Islet precursor cell (in vitro differentiated cells): ENCODE data around the gene ACOT13.
"Not testable (repeated sequence)": the region's sequence is repeated elsewhere in the genome, so short reads cannot be mapped to it uniquely, and the experiment has no call there.

Source experiments
- DNase-seq: peaks from one replicate; pipeline ENCODE4 v3.0.0-alpha.2; 2018

ACOT13 gene

DNA sequence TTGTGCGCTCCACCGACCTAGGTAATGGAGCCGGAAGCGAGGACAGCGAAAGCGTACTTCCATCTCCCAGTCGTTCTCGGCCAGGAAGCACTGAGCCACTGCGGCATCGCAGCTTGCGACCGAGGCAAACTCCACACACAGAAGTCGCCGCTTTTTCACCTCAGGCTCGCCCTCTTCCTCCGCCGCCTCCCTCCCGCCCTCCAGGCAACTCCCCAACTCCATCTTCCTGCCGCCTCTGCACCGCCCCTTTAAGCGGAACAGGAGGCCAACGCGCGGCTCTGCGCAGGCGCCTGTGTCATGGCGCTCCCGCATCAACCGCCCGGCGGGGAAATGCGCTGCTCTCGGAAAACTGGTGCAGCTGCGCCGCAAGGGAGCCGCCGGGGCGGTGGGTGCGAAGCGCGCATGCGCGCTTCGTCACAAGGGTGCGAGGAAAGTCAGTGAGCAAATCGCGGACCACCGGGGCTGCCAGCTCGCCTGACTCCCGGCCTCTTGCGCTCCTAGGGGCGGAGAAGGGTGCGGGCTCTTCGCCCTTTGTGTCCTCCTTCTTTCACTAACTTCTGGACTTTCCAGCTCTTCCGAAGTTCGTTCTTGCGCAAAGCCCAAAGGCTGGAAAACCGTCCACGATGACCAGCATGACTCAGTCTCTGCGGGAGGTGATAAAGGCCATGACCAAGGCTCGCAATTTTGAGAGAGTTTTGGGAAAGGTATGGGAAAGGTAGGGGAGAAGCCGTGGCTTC, at the start of gene ACOT13, which contains the start of gene TDP2:
TSS of gene ACOT13 (plus strand) at position 437 of the 737 bp plus-strand sequence. CDS start at position 624, 187 bp downstream.
TSS of gene TDP2 (minus strand) at position 259 of the 737 bp plus-strand sequence. CDS start at position 222, 37 bp downstream.
- peak; percentile 99 for DNase-seq

GRCh38 chr6:24619661-24620060, 47.2 kb upstream of the ACOT13 start:
- DNase-seq = no peak

DNA sequence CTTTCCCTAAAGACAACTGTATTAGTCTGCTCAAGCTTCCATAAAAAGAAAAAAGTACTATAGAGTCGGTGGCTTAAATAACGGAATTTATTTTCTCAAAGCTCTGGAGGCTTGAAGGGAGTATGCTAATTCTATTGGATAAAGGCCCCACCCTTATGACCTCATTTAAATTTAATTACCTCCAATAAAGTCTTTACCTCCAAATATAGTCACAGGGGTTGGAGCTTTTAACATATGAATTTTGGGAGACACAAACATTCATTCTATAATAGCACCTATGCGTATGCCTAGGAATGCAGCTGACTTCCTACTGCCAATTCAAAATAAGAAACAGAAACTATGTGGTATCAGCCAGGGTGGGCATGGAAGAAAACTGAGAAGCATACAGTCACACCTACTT, 46.2 kb upstream of the ACOT13 start:
- DNase-seq = no peak

DNA sequence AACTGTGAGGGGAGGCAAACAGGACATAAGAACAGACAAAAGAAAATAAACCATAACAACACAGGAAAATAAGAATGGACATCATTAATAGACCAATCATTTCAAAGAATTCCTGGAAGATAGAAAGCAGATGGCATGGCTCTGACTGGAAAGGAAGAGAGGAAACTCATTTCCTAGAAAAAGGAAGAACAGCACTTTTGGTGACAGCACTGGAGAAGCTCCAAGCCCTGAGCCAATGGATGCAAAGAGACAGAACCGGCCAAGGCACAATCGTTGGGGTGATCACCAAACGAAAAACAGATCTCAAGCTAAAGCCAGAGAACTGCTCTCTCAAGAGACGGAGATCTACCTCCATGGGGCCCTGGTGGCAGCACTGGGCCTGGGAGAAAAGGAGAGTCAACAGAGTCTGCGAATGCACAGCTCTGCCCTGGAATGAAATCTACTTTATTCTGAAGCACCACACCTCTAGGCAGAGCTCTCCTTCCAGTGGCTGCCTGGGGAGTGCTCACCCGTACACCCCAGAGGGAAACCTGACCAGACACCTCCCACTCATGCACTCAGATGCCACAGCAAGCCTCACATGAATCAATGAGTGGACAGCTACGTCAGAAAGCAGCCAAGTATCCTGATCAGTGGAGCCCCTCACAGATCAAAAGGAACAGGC, 45.1 kb upstream of the ACOT13 start:
- no peak for DNase-seq

DNA sequence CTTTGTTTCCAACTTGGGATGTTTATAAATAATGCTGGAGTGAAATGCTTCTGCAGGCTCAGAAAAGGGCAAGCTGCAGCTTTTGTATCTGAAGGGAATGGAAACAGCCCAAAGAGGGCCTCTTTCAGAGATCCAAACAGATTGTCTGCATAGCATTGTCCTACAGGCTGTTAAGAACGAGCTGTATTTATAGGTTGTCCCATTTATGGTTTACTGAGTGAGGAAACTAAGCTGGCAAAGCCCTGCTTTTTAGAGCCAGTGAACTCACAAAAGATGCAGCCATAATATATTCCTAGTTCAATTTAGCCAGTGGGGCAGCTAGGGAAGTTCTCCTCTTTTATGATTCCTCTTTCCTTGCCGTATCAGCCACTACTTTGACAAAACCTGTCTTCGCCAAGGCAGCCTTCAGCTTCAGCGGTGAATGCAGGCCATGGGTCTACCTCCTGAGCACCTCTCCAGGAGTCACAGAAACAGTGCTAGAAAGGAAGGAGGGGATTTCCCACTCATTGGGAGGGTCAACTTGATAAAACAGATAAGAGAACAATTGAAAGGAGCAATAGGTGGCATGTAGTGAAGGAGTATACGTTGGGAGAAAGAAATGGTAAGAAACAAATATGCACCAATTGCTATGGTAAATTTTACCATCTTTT, 35.9 kb upstream of the ACOT13 start:
- no peak for DNase-seq

DNA sequence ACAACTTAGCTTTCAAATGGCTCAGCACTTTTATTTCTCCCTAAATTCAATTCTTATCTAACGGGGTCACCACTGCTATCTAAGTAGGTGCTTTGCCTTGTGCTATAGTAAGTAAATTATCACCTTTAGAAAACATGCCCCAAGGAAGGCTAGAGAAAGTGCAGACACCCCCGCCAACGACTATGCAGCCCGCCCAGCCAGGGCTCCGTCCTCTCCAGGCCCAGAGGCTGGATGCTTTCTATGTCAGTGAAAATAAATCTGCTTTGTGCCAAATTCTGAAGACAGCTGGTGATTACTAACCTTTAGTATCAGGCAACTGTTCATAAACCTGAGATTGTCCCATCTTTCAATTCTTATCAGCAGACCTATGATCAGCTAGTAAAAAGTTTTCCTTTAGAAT, 35.2 kb upstream of the ACOT13 start:
- no peak for DNase-seq

DNA sequence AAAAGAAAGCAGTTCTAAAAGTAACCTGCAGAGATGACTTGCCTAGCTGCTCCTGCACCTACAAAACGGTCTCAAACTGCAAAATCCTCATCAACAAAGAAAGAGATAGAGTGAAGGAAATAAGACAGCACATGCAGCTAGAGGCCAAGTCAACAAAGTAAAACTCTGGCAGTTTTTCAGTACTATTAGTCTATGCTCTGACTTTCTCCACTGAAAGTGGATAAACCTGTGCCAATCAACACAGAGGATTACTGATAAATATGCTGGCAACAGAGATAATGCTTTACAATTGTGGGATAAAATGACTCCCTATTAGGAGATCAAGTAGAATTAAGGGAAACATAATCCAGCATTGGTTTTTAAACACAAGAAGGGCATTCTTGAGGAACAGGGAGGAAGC, 34.3 kb upstream of the ACOT13 start:
- no peak for DNase-seq

- no peak for DNase-seq
Measured at GRCh38 chr6:24636681-24637080, 30.2 kb upstream of the ACOT13 start.

GRCh38 chr6:24640166-24640565, 26.7 kb upstream of the ACOT13 start:
- DNase-seq = no peak

- not testable (repeated sequence) for DNase-seq
Measured at GRCh38 chr6:24640631-24641030, 26.2 kb upstream of the ACOT13 start.

DNA sequence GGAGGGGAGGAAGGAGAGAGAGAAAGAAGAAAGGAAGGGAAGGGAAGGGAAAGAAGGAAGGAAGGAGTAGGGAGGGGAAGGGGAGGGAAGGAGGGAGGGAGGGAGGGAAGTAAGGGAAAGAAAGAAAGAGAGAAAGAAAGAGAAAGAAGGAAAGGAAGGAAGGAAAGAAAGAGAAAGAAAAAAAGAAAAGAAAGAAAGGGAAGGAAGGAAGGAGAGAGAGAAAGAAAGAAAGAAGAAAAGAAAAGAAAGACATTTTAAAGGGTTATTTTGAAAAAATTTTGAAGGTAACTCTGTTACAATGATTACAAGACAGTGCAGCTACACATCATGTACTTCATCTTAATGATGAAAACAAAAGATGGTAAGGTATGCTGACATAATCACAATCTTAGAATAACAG, 24.8 kb upstream of the ACOT13 start:
- DNase-seq = no peak

- no peak for DNase-seq
Measured at GRCh38 chr6:24643920-24644319, 23.0 kb upstream of the ACOT13 start.

- no peak for DNase-seq
Measured at GRCh38 chr6:24644377-24644776, 22.5 kb upstream of the ACOT13 start.

GRCh38 chr6:24646771-24647170, 20.1 kb upstream of the ACOT13 start:
- DNase-seq = no peak

- no peak for DNase-seq
Measured at GRCh38 chr6:24648276-24648675, 18.6 kb upstream of the ACOT13 start.

DNA sequence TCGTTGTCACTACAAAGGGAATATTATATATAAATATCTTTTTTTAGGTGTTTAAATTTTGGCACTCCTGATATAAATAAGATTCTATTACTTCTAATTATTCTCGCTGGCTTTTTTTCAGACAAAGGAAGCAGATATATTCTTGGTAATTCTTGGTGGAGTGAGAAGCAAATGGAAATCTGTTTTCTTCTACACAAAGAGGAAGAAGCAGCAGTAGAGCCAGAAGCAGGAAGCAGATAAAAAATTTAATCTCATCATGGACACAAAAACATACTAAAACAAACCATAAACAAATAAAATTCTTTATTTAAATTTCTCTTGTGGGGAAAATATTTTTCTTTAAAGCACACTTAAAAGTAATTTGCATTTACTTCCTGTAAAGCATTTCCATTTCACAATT, 17.2 kb upstream of the ACOT13 start:
- no peak for DNase-seq

DNA sequence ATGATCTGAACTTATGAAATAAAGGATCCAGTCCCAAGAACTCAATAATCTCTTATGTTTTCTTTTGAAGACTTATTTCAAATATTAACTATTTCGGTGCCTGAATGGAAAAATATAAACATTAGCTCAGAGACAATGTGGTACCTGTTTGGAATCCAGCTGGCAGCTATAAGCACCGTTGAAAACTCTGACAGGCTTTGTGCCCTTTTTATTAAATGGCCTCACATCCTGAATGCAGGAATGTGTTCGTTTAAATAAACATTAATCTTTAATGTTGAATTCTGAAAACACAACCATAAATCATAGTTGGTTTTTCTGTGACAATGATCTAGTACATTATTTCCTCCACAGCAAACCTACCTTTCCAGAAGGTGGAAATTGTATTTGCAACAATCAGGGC, 16.5 kb upstream of the ACOT13 start:
- no peak for DNase-seq

GRCh38 chr6:24655215-24655614, 11.7 kb upstream of the ACOT13 start:
- no peak for DNase-seq

GRCh38 chr6:24658573-24659560, 8.0 kb upstream of the ACOT13 start:
- no peak for DNase-seq

GRCh38 chr6:24659561-24659960, 7.3 kb upstream of the ACOT13 start:
- DNase-seq = no peak

GRCh38 chr6:24660105-24660504, 6.8 kb upstream of the ACOT13 start:
- no peak for DNase-seq

DNA sequence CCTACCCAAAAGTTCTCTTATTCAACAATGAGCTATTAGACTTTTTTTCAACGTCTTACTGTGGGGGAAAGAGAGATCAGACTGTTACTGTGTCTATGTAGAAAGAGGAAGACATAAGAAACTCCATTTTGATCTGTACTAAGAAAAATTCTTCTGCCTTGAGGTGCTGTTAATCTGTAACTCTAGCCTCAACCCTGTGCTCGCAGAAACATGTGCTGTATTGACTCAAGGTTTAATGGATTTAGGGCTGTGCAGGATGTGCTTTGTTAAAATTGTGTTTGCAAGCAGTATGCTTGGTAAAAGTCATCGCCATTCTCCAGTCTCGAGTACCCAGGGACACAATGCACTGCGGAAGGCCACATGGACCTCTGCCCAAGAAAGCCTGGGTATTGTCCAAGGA, 5.1 kb upstream of the ACOT13 start:
- DNase-seq = not testable (repeated sequence)

DNA sequence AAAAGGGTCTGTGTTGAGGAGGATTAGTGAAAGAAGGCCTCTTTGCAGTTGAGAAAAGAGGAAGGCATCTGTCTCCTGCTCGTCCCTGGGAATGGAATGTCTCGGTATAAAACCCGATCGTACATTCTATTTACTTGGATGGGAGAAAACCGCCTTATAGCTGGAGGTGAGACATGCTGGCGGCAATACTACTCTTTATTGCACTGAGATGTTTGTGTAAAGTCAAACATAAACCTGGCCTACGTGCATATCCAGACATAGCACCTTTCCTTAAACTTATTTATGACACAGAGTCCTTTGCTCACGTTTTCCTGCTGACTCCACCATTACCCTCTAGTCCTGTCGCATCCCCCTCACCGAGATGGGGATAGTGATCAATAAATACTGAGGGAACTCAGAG, 4.6 kb upstream of the ACOT13 start:
- no peak for DNase-seq
